NCI-H2227 (cell line): ENCODE results near the gene PPP2R1A.

ENCODE experiments used
- DNase-seq: peaks from one replicate; lab custom pipeline; 2025; ENCODE audit not compliant: unreplicated experiment; lab: John Stamatoyannopoulos, UW

Gene PPP2R1A

DNA sequence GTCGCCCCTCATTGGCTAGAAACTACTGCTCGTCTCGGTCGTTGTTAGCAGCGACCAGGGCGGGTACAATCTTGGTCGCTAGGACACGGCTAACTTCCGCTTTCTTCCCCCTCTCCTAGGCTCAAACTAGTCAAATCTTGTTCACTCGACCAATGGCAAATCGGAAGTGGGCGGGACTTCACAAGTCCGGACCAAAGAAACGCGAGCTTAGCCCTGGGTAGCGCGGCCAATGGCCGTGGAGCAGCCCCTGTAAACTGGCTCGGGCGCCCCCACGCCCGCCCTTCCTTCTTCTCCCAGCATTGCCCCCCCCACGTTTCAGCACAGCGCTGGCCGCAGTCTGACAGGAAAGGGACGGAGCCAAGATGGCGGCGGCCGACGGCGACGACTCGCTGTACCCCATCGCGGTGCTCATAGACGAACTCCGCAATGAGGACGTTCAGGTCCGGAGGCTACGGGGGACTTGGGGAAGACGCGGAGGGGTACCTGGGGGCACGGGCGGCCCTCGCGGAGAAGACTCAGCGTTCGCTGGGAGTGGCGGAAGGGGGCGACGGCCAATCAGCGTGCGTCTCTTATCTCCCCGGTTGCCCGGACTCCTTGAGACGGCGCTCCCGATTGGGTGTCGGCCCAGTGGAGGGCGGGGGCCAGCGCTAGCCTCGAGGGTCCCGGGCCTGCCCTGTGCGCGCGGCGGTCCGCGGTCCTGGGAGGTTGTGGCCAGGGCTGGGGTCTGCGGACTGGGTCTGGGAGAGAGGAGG is at the start of gene PPP2R1A:
Gene PPP2R1A (plus strand): TSS at position 318 of the 752 bp plus-strand sequence. CDS start 45 bp downstream, at position 363.
- peak; percentile 99 for DNase-seq

DNA sequence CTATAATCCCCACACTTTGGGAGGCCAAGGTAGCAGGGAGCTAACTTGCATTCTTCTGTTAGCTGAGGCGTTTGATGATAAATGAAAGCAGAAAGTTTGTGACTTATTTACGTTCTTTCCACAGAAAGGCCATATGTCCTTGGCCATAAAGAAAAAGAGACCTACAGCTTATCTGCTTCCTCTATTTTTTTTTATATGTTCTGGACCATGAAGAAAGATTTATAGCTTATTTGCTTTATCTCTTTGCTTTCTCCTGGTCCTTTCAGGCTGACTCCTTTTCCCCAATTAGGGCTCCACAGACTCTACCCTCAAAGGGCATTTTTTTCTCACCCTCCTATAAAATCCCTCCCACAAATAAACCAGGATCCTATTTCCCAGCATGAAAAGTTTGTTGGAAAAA is 48.6 kb upstream of the PPP2R1A start:
- DNase-seq: no peak

DNA sequence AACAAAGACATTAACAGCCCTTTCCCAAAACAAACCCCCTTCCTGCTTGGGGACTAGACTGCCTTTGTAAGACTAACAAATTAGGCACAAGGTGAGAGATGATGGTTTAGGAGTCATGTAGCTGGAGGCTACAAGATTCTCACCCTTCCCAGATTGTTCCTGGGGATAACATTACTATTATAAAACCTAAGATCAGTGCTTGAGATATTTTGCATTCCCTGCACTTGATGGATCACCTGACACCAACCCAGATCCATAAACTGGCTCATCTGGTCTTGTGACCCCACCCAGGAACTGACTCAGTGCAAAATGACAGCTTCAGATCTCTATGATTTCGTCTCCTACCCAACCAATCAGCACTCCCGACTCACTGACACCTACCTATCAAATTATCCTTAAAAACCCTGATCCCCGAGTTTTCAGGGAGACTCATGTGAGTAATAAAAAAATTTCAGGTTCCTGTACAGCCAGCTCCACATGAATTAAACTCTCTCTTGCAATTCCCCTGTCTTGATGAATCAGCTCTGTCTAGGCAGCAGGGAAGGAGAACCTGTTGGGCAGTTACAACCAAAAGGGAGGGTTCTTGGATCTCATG is 47.8 kb upstream of the PPP2R1A start:
- no peak for DNase-seq

DNA sequence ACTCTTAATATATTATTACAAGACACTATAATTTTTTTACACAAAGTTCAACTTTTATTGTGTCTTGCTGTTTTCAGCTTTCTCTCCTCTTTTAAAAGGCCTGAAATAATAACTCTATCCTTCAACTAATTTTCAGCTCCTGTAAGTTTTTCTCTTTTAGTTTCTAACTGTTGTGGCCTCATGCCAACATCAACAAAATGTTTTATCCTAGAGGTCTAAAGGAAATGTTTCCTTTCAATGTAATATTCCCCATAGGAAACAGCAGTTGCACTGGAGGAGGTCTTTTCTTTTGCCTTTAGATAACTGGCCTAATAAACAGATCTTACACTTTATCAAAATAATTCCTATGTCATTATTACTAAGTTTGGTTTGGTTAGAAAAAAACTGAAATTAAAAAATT is 41.6 kb upstream of the PPP2R1A start:
- DNase-seq: no peak

DNA sequence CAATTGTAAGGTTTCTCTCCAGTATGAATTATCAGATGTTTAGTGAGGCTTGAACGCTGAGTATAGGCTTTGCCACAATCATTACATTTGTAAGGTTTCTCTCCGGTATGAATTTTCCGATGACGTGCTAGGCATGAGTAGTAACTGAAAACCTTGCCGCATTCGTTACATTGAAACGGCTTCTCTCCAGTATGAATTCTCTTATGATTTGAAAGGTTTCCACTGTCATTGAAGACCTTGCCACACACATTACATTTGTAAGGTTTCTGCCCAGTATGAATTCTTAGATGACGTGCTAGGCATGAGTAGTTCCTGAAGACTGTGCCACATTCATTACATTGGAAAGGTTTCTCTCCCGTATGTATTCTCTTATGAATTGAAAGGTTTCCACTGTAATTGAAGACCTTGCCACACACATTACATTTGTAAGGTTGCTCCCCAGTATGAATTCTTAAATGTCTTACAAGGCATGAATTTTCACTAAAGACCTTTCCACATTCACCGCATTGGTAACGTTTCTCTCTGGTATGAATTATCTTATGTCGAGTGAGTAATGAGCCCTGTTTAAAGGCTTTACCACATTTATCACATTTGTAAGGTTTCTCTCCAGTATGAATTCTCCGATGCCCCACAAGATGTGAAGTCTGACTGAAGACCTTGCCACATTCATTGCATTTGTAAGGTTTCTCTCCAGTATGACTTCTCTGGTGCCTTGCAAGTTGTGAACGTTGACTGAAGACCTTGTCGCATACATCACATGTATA is 34.1 kb upstream of the PPP2R1A start:
- no peak for DNase-seq

DNA sequence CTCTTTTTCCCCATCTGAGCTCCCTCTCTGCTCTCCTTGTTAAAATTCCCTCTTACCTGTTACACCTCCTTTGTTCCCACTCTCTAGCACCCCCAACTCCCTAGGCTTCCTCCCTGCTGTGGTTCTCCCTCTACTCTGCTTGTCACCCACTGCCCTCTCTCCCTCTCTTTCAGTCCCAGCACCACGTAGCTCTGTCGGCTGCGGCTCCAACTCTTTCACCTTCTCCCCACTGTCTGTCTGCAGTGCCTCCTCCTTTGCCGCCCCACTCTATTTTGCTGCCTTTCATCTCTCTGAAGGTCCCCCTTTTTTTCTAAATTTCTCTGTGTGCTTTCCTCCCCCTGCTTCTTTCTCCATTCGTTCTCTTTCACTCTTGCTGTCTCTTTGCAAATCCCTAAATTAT is 19.5 kb upstream of the PPP2R1A start:
- DNase-seq: no peak

DNA sequence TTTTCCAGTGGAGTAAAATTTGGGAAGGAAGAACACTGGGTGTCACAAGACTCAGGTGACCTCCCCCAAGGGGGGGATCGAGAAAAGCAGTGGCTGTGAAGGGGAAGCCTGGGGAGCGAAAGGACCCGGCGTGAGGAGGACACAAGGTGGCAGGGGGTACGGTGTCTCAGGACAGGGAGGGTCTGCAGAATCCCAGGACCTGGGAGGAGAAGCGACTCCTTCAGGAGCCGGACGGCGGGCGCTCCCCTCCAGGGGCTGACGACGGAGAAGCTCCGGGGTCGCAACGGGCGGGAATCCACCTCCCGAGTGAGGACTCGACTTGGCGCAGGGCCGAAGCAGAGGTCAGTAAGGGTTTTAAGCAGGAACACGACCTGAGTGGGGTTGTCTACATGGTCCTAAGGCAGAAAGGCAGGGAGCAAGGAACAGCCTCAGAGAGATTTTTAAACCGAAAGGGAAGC is 19.0 kb upstream of the PPP2R1A start:
- DNase-seq: peak; percentile 23

DNA sequence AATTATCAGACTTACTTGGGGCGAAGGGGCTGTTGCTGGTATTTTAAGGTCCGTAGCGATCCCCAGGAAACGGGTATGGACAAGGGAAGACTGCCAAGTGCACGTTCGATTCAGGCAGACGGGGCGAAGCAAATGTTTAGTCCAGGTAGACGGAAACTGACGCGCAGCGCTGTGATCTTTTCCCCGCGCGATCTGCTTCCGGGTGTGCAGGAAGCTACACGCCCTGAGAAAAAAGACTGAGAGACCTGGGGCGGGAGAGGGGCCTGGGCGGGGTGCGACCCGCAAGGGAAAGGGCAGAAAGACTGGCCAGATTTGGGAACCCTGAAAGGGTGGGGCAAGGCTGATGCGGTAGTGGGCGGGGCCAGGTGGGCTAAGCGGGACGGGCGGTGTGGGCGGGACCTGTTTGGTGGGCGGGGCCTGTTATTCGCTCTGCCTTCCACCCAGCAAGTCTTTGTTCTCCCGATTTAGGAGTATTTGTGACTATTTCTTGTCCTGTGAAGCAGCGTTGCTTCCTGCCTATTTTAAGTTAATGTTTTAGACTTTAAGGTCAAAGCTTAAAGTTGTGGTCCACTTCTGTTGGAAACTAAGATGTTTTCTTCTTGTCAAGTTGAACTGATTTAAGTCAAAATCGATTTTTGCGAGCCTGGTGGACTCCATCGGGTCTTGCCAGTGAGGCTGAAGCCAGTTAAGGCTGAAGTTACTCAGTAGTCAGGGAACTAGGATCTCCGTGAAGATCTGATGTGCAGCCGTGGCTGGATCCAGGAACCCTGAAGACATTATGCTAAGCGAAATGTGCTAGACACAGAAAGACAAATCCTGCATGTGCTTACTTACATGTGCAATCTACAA is 18.3 kb upstream of the PPP2R1A start, which contains the start of gene ZNF836:
Gene ZNF836 (minus strand): TSS at position 301 of the 849 bp plus-strand sequence. CDS start 3,549 bp downstream, outside the sequence.
- DNase-seq: peak; percentile 74

DNA sequence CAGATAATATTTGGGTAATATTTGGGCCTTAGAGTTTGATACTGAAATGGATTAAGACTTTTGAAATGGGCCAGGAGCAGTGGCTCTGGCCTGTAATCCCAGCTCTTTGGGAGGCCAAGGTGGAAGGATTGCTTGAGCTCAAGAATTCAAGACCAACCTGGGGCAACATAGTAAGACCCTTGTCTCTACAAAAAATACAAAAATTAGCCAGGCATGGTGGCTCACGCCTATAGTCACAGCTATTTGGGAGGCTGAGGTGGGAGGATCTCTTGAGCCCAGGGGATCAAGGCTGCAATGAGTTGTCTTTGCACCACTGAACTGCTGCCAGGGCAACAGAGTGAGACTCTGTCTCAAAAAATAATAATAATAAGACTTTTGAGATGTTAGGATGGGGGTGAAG is 17.5 kb upstream of the PPP2R1A start:
- DNase-seq: no peak

DNA sequence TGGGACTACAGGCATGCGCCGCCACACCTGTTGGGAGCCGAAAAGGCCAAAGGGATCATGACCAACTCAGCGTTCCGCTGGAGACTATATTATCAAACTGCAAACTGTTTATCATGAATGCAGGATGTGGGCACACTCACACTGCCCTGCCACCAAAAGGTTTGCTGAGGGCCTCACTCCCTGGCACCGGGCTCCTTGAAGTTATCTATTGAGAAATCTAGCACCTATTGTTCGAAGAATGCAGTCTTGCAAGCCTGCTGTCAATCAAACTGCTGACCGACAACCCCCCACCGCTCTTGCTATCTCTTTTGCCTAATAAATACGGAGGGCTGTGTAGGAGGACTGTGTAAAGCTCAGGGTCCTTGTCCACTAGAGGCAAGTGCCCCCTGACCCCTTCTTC is 13.3 kb upstream of the PPP2R1A start:
- no peak for DNase-seq

DNA sequence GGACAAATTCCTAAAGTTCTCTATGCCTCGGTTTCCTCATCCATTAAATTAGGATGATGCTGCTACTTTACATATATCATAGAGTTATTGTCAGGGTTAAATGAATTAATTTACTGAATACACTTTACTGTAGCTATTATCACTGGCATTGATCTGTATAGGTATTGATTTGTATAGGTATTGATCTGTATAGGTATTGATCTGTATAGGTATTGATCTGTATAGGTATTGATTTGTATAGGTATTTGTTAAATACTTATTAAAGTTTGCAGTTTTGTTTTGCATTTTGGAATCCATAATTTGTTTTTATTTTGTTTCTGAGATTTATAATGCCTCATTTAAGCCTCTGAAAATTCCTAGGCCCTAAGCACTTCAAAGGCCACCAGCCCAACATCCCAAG is 2.4 kb upstream of the PPP2R1A start:
- DNase-seq: no peak

DNA sequence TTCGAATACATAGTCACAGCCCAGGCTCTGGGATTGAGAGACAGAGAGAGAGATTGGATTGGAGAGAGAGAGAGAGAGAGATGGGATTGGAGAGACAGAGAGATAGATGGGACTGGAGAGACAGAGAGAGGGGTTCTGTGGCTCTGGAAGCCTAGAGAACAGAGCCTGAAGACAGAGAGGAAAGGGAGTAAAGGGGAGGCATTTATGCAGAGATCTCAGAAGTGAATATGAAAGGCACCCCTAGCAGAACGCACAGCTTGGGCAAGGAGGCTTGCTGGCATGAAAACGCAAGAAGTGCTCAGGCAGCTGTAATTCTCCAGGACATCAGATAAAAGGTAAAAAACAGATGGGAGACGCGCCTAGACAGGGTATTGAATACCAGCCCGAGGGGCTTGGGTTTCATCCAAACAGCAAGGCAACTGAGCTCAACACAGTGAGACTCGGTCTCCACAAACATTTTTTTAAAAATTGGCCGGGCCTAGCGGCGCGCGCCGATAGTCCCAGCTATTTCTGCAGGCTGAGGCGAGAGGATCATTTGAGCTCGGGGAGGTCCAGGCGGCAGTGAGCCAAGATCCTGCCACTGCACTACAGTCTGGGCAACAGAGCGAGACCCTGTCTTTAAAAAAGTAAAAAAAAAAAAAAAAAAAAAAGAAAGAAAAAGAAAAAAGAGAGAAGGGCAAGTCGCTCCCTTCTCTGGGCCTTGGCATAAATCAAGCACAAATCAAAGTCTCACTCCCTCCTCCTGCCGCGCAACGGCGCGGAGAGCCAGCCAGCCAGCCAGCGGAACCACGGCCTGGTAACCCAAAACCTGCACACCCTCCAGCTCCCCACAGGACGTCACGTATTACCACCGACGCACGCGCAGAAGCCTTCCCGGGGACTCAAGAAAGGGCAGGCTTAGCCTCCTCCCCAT is 774 bp upstream of the PPP2R1A start:
- peak; percentile 63 for DNase-seq

DNA sequence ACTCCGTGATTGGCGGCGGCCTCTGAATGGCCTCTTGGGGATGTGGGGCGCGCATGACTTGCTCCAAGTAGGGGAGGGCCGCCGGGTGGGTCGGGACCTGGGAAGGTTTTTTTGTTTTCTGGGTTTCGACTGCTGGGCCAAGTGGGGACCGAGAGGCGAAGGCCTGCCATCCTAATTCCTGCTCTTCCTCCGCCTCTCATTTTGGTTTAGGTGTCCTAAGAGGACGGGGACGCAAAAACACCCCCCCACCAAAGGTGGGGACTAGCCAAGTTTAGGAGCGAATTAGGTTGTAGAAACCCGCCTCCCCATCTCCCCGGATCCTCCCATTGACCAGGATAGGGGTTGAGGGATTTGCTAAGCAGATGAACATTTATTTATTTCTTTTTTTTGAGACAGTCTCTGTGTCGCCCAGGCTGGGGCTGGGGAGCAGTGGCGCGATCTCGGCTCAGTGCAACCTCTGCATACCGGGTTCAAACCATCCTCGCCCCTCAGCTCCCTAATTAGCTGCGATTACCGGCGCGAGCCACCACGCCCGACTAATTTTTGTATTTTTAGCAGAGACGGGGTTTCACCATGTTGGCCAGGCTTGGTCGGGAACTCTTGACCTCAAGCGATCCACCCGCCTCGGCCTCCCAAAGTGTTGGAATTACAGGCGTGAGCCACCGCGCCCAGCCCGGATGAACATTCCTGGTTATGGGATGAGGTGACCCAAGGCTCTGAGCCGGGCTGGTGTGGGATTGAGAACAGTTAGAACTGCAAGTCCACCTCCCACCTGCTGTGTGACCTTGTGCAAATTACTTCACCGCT is 838 bp downstream of the PPP2R1A start:
- DNase-seq: peak; percentile 24

DNA sequence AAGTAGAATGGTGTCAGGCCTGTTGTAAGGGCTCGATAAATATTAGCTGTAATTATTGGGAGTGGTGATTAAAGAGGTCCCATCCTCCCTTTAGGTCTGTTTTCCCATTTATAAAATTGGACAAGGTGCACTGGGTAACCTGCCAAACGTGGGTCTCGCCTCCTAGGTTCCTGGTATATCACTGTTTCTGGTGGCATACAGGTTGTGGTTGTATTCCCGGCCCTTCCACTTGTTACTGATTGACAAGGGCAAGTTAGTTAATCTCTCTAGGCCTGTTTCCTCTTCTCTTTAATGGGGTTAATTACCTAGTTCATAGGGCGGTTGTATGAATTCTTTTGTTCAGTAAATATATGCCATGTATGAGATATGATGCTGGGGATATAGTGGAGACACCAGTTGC is 1.5 kb downstream of the PPP2R1A start:
- no peak for DNase-seq

DNA sequence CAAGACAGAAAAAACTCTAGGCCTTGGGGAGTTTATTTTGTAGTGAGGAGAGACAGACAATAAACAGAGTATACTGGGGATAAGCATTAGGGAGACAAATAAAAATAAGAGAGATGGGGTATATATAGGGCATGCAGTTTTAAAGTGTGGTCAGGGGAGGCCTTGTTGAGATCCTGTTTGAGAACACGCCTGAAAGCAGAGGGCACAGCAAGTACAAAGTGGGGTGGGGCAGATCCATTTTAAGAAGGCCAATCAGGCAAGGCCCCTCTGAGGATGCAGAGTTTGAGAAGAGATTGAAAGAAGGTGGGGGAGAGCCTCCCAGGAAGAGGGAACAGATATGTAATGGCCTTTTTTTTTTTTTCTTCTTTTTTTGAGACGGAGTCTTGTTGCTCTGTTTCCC is 2.1 kb downstream of the PPP2R1A start:
- DNase-seq: no peak

DNA sequence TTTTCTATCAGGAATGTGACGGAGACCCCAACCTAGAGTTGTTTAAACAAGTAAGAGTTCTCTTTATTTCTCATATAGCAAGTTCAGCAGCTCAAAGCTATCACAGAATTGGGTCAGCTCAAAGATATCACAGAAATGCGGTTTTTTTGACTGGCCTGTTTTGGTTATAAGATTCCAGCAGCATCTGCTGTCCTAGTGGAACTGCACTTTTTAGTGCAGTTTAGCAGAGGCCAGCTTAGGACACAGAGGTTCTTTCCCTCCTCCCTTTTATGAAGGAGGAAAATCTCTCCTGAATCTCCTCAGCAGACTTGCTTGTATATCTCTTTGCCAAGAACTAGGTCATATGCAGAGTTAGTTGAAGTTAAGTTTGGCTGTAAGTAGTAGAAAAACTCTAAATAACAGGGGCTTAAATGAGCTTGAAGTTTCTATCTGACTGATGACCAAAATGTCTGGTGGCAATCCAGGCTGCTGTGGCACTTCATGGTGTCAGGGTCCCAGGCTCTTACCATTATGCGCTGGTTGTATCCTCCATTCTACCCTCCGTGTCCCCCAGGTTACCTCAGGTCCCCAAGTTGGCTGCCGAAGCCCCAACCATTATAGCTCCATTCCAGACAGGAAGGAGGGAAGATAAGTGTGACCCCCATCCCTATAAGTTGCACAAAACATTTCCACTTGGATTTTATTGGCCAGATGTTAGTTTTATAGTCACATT is 6.6 kb downstream of the PPP2R1A start:
- no peak for DNase-seq

DNA sequence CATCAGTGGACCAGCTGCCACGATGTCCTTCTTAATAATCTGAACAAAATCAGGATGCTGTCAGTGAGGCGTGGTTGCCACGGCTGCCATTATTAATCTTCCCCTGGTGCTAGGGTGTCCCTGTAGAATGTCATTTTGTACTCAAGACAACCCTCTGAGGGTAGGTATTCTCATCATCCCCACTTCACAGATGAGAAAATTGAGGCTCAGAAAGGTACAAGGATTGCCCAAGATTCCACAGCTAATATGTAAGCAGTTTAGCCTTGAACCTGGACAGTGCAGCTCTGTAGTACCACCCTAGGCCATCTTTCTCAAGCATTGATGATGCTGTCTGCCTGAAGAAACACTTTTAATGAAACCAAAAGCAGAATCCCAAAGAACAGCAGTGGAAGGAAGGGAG is 8.1 kb downstream of the PPP2R1A start:
- no peak for DNase-seq

DNA sequence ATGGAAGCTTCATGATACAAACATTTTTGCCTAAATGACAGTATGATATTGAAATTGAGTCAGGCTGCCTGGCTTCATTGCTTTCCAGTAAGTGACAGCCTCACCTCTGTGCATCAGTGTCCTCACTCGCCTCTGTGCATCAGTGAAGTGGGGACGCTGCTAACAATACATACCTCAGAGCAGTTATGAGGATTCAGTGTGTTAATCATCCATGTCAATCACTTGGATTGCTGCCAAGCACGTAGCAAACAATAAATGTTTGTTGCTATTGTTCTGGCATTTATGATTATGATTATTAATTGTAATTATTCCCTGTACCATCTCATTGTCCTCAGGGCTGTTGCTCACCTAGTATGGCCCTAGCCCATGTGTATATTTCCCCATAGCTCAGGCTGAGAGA is 8.8 kb downstream of the PPP2R1A start:
- no peak for DNase-seq
